Smooth muscle cell (in vitro differentiated cells): Measurements from ENCODE around the gene CIT. TPM values are rescaled to one million over a fixed set of nuclear protein-coding genes. Genes with fewer than 3 reads are reported as not detected.

ENCODE experiments used
- DNase-seq: peaks from one replicate; lab custom pipeline; 2025; ENCODE audit not compliant: unreplicated experiment; lab: John Stamatoyannopoulos, UW
- H2AFZ ChIP-seq: fragments of 200-600 bp; sonication (generic); 2 replicates; pipeline ENCODE4 v1.6.0; 2016; ENCODE audit warnings: antibody characterized with exemption, low read depth, mild to moderate bottlenecking
- H3F3A ChIP-seq: fragments of 200-600 bp; sonication (generic); 2 replicates; pipeline ENCODE4 v1.6.0; 2017; ENCODE audit warnings: antibody characterized with exemption, low read depth
- H3K27ac ChIP-seq: fragments of 200-600 bp; sonication (generic); 2 replicates; pipeline ENCODE4 v1.5.1; 2016; ENCODE audit warnings: low read depth, mild to moderate bottlenecking
- H3K27me3 ChIP-seq: fragments of 200-600 bp; sonication (generic); 2 replicates; pipeline ENCODE4 v1.6.1; 2016; ENCODE audit warnings: low read depth, mild to moderate bottlenecking
- H3K36me3 ChIP-seq: fragments of 200-600 bp; sonication (generic); 2 replicates; pipeline ENCODE4 v1.5.1; 2016; ENCODE audit warnings: low read depth
- H3K4me1 ChIP-seq: fragments of 200-600 bp; sonication (generic); 2 replicates; pipeline ENCODE4 v1.5.1; 2016; ENCODE audit warnings: low read depth
- H3K4me2 ChIP-seq: fragments of 200-600 bp; sonication (generic); 2 replicates; pipeline ENCODE4 v1.6.0; 2016; ENCODE audit warnings: mild to moderate bottlenecking
- H3K4me3 ChIP-seq: fragments of 200-600 bp; sonication (generic); 2 replicates; pipeline ENCODE4 v1.5.1; 2016; ENCODE audit warnings: mild to moderate bottlenecking
- H3K79me2 ChIP-seq: fragments of 200-600 bp; sonication (generic); 2 replicates; pipeline ENCODE4 v1.6.0; 2016; ENCODE audit warnings: low read depth, mild to moderate bottlenecking
- H3K9ac ChIP-seq: fragments of 200-600 bp; sonication (generic); 2 replicates; pipeline ENCODE4 v1.6.0; 2016; ENCODE audit warnings: low read depth
- H3K9me3 ChIP-seq: fragments of 200-600 bp; sonication (generic); replicated peaks from 2 replicates; pipeline ENCODE4 v1.5.1; 2016; ENCODE audit warnings: low read depth
- H4K20me1 ChIP-seq: fragments of 200-600 bp; sonication (generic); 2 replicates; pipeline ENCODE4 v1.6.0; 2016; ENCODE audit warnings: low read depth
- CTCF ChIP-seq: fragments of 200-600 bp; sonication (generic); IDR thresholded peaks from 2 replicates; pipeline ENCODE4 v1.5.1; 2017; ENCODE audit warnings: borderline replicate concordance, mild to moderate bottlenecking, antibody characterized with exemption; ENCODE audit not compliant: insufficient read depth, poor library complexity, severe bottlenecking
- WGBS: methylation state at CpG from one replicate; pipeline ENCODE4 v1.1.7; 2016; ENCODE audit warnings: low lambda C conversion rate; 5-methylcytosine and 5-hydroxymethylcytosine counted together
- polyA plus RNA-seq: library from polyadenylated mRNA; unstranded; fragments of >200 nt; fragmentation: Nextera tagmentation; extraction: Ambion mirVana; gene quantifications from 2 replicates; pipeline ENCODE4 v1.2.1, GENCODE V29; 2016
- total RNA-seq: library from RNA; depleted of rRNA; stranded (reverse); fragments of >200 nt; gene quantifications from 2 replicates; pipeline ENCODE4 v1.2.3, GENCODE V29; 2014

CIT gene
- total and polyA plus RNA-seq, 2 experiments from 2014 or later = 3.2 to 9.1 TPM

- no peaks in the 10 kb centered on the region for H3K9me3 ChIP-seq
- no peak overlapping the region for H3K4me3 ChIP-seq
- H3K36me3 ChIP-seq = no peaks in the 10 kb centered on the region
- no peak overlapping the region for H2AFZ ChIP-seq
- DNase-seq = no peak
- no peaks in the 10 kb centered on the region for H4K20me1 ChIP-seq
- TF ChIP-seq CTCF = no peak
- H3K9ac ChIP-seq = no peak overlapping the region
- H3K27me3 ChIP-seq = no peaks in the 10 kb centered on the region
- no peaks in the 10 kb centered on the region for H3K79me2 ChIP-seq
- WGBS = 98% methylated on average over 2 of the region's 2 CpGs
- no peaks in the 10 kb centered on the region for H3F3A ChIP-seq
- no peak overlapping the region for H3K4me2 ChIP-seq
- no peak overlapping the region for H3K27ac ChIP-seq
- H3K4me1 ChIP-seq = peaks cover 7% of the 10 kb centered on the region
Observed at GRCh38 chr12:119809023-119809422, 68.1 kb downstream of the CIT start.

GRCh38 chr12:119808441-119808840 lies 68.7 kb downstream of the CIT start:
- DNase-seq = no peak
- Histone ChIP-seq H3K4me3 (no peak overlapping the region), H3K4me1 (peaks cover 13% of the 10 kb centered on the region), H3K4me2 (no peak overlapping the region), H3F3A (no peaks in the 10 kb centered on the region), H3K9me3 (no peaks in the 10 kb centered on the region), H4K20me1 (no peaks in the 10 kb centered on the region), H3K27ac (no peak overlapping the region), H3K36me3 (no peaks in the 10 kb centered on the region), H2AFZ (no peak overlapping the region), H3K27me3 (no peaks in the 10 kb centered on the region), H3K9ac (no peak overlapping the region), H3K79me2 (no peaks in the 10 kb centered on the region)
- TF ChIP-seq CTCF = no peak
- 96% methylated on average over 6 of the region's 6 CpGs for WGBS

- no peaks in the 10 kb centered on the region for H4K20me1 ChIP-seq
- no peak overlapping the region for H3K9ac ChIP-seq
- no peak overlapping the region for H2AFZ ChIP-seq
- no peaks in the 10 kb centered on the region for H3K9me3 ChIP-seq
- no peak overlapping the region for H3K4me2 ChIP-seq
- H3K4me3 ChIP-seq = no peak overlapping the region
- no peak for DNase-seq
- no peaks in the 10 kb centered on the region for H3K36me3 ChIP-seq
- TF ChIP-seq CTCF = no peak
- H3K4me1 ChIP-seq = peaks cover 19% of the 10 kb centered on the region
- no peaks in the 10 kb centered on the region for H3K79me2 ChIP-seq
- H3F3A ChIP-seq = no peaks in the 10 kb centered on the region
- H3K27me3 ChIP-seq = no peaks in the 10 kb centered on the region
- H3K27ac ChIP-seq = no peak overlapping the region
Observed at GRCh38 chr12:119807380-119807779, 69.7 kb downstream of the CIT start.

- Histone ChIP-seq H3F3A (no peaks in the 10 kb centered on the region), H4K20me1 (no peaks in the 10 kb centered on the region), H3K4me2 (peak overlapping the region; percentile 78), H3K4me1 (peaks cover 19% of the 10 kb centered on the region), H2AFZ (peak overlapping the region; percentile 1), H3K9ac (no peak overlapping the region), H3K27me3 (no peaks in the 10 kb centered on the region), H3K79me2 (no peaks in the 10 kb centered on the region), H3K27ac (no peak overlapping the region), H3K9me3 (no peaks in the 10 kb centered on the region), H3K4me3 (peak overlapping the region; percentile 52), H3K36me3 (no peaks in the 10 kb centered on the region)
- 22% methylated on average over 32 of the region's 32 CpGs for WGBS
- DNase-seq = peak; percentile 32
- peak; percentile 47 for TF ChIP-seq CTCF
Observed at GRCh38 chr12:119804011-119804641, 73.0 kb downstream of the CIT start.
